ENCODE measurements around the gene LOX.
A peak's percentile ranks its signal among the peaks of the same experiment; 100 is the strongest.

GRCh38 chr5:122076669-122077365, 1.2 kb downstream of the LOX start:
- no peak for TF ChIP-seq EZH2 (IDR thresholded peaks at IDR 0.05; ENCODE audit: borderline replicate concordance, low read depth, low read length, poor library complexity, severe bottlenecking)
- peak; percentile 95 for TF ChIP-seq CTCF (conservative IDR thresholded peaks at IDR 0.05; ENCODE audit: low read depth, low read length)

Data from A673 (cell line).